Keratinocyte (primary cell): ENCODE measurements around the gene FUZ.

Experiments used
- CTCF ChIP-seq, 3 experiments: IDR thresholded peaks in 1 of 3; conservative IDR thresholded peaks in 1 of 3; optimal IDR thresholded peaks in 1 of 3; 2 replicates in 2 of 3; 3 replicates in 1 of 3; pipeline versions ENCODE3 to v1.5.1; 2011; ENCODE audit warnings: low read length in 3 of 3, mild to moderate bottlenecking in 3 of 3, moderate library complexity in 2 of 3, control low read depth in 1 of 3, inconsistent platforms in 1 of 3; ENCODE audit not compliant: insufficient read depth in 2 of 3; ENCODE audit errors: extremely low read depth in 1 of 3
- EZH2 ChIP-seq: IDR thresholded peaks from one replicate; pipeline ENCODE4 v1.6.1; 2012; ENCODE audit warnings: inconsistent platforms, mild to moderate bottlenecking, low read length, moderate library complexity

GRCh38 chr19:49824662-49825061 is 11.6 kb upstream of the FUZ start:
- TF ChIP-seq CTCF (optimal IDR thresholded peaks at IDR 0.05 in 1 of 3, IDR thresholded peaks at IDR 0.05 in 1 of 3, conservative IDR thresholded peaks at IDR 0.05 in 1 of 3; ENCODE audit: extremely low read depth in 1 of 3, insufficient read depth in 2 of 3, low read length in 3 of 3) = no peak
- TF ChIP-seq EZH2 = no peak
